PC-9 (cell line): ENCODE measurements around the gene DNMT3A.

Source experiments
- CTCF ChIP-seq: fragments of 200-600 bp; sonication (generic); conservative IDR thresholded peaks from 2 replicates; pipeline ENCODE4 v1.6.1; 2017; ENCODE audit warnings: mixed run types, antibody characterized with exemption, mild to moderate bottlenecking, moderate library complexity
- EZH2 ChIP-seq: fragments of 200-600 bp; sonication (generic); IDR thresholded peaks from 2 replicates; pipeline ENCODE4 v1.8.0; 2017; ENCODE audit warnings: antibody characterized with exemption, low read depth

GRCh38 chr2:25228848-25229278, 112.9 kb downstream of the DNMT3A start:
- TF ChIP-seq CTCF (peak; percentile 86), EZH2 (no peak)
